ENCODE measurements around the gene SMIM45.

Gene SMIM45

GRCh38 chr22:41911001-41911611 lies 40.8 kb upstream of the SMIM45 start:
- H3K36me3 Mint-ChIP-seq (ENCODE audit: low read depth): peaks cover 3% of the 10 kb centered on the region
- no peaks in the 10 kb centered on the region for H3K9me3 Mint-ChIP-seq
- no peak overlapping the region for H3K27ac Mint-ChIP-seq
- DNase-seq: no peak
- H3K27me3 Mint-ChIP-seq (ENCODE audit: low read depth): peaks cover 40% of the 10 kb centered on the region
- peaks cover 24% of the 10 kb centered on the region for H3K4me1 Mint-ChIP-seq (ENCODE audit: low read depth)
- peak overlapping the region; percentile 29 for H3K4me3 Mint-ChIP-seq
- intact Hi-C loops (cut with micrococcal nuclease): no loop called here
- CTCF ChIA-PET: interaction anchor here (1.6 kb wide), 1 partner anchor 15 kb away, joined by 6 read pairs; no protein-coding TSS in a partner anchor

- H3K4me3 Mint-ChIP-seq: no peak overlapping the region
Observed at GRCh38 chr22:41912338-41913039, 39.5 kb upstream of the SMIM45 start.

GRCh38 chr22:41913040-41913719 lies 38.8 kb upstream of the SMIM45 start:
- CTCF ChIA-PET: interaction anchor here (0.6 kb wide), 1 partner anchor 561 kb away, joined by 3 read pairs; no protein-coding TSS in a partner anchor
- Mint-ChIP-seq H3K4me1 (ENCODE audit: low read depth) (peaks cover 27% of the 10 kb centered on the region), H3K4me3 (peak overlapping the region; percentile 45), H3K27me3 (ENCODE audit: low read depth) (peaks cover 49% of the 10 kb centered on the region), H3K9me3 (no peaks in the 10 kb centered on the region), H3K27ac (no peak overlapping the region), H3K36me3 (ENCODE audit: low read depth) (no peaks in the 10 kb centered on the region)
- intact Hi-C loops (cut with micrococcal nuclease): no loop called here
- DNase-seq: no peak

More at GRCh38 chr22:41912338-41913039, 39.5 kb upstream of the SMIM45 start:
- H3K4me1 Mint-ChIP-seq (ENCODE audit: low read depth): peaks cover 24% of the 10 kb centered on the region
- H3K27me3 Mint-ChIP-seq (ENCODE audit: low read depth): peaks cover 49% of the 10 kb centered on the region
- DNase-seq: no peak
- intact Hi-C loops (cut with micrococcal nuclease): no loop called here
- CTCF ChIA-PET: interaction anchor here (1.6 kb wide), 1 partner anchor 13 kb away, joined by 6 read pairs; no protein-coding TSS in a partner anchor
- H3K9me3 Mint-ChIP-seq: no peaks in the 10 kb centered on the region
- H3K36me3 Mint-ChIP-seq (ENCODE audit: low read depth): peaks cover 2% of the 10 kb centered on the region
- no peak overlapping the region for H3K27ac Mint-ChIP-seq

GRCh38 chr22:41913842-41914534 lies 38.0 kb upstream of the SMIM45 start:
- intact Hi-C loops (cut with micrococcal nuclease): no loop called here
- Mint-ChIP-seq H3K36me3 (ENCODE audit: low read depth) (no peaks in the 10 kb centered on the region), H3K27ac (no peak overlapping the region), H3K27me3 (ENCODE audit: low read depth) (peaks cover 51% of the 10 kb centered on the region), H3K4me3 (peak overlapping the region; percentile 29), H3K4me1 (ENCODE audit: low read depth) (peaks cover 24% of the 10 kb centered on the region), H3K9me3 (no peaks in the 10 kb centered on the region)
- DNase-seq: no peak
- CTCF ChIA-PET: interaction anchor here (0.6 kb wide), 1 partner anchor 560 kb away, joined by 3 read pairs; no protein-coding TSS in a partner anchor

- Mint-ChIP-seq H3K27ac (no peak overlapping the region), H3K9me3 (no peaks in the 10 kb centered on the region), H3K27me3 (ENCODE audit: low read depth) (peaks cover 47% of the 10 kb centered on the region), H3K4me3 (no peak overlapping the region), H3K4me1 (ENCODE audit: low read depth) (peaks cover 26% of the 10 kb centered on the region), H3K36me3 (ENCODE audit: low read depth) (no peaks in the 10 kb centered on the region)
- CTCF ChIA-PET: no interaction called here
- DNase-seq: no peak
- intact Hi-C loops (cut with micrococcal nuclease): no loop called here
Observed at GRCh38 chr22:41914611-41915034, 37.3 kb upstream of the SMIM45 start.

- Mint-ChIP-seq H3K9me3 (no peaks in the 10 kb centered on the region), H3K27ac (no peak within 1 kb of the TSS), H3K4me3 (peak within 1 kb of the TSS; percentile 29), H3K27me3 (ENCODE audit: low read depth) (peaks cover 47% of the 10 kb centered on the region), H3K36me3 (ENCODE audit: low read depth) (no peaks in the 10 kb centered on the region), H3K4me1 (ENCODE audit: low read depth) (peaks cover 26% of the 10 kb centered on the region)
- intact Hi-C loops (cut with micrococcal nuclease): no loop called here
- CTCF ChIA-PET: interaction anchor here (0.9 kb wide), 1 partner anchor 10 kb away, joined by 3 read pairs; no protein-coding TSS in a partner anchor
- peak; percentile 73 for DNase-seq
Observed at GRCh38 chr22:41915035-41915785, 36.7 kb upstream of the SMIM45 start, which contains the start of gene SHISA8. Gene SHISA8, minus strand, starts transcription at chr22:41915074. Its CDS starts 407 bp downstream, at chr22:41914667.

GRCh38 chr22:41915786-41916493 lies 36.0 kb upstream of the SMIM45 start:
- intact Hi-C loops (cut with micrococcal nuclease): no loop called here
- peak overlapping the region; percentile 29 for H3K4me3 Mint-ChIP-seq

GRCh38 chr22:41916745-41917358 lies 35.1 kb upstream of the SMIM45 start:
- Mint-ChIP-seq H3K4me3 (no peak overlapping the region), H3K27ac (no peak overlapping the region), H3K4me1 (ENCODE audit: low read depth) (peaks cover 21% of the 10 kb centered on the region), H3K36me3 (ENCODE audit: low read depth) (no peaks in the 10 kb centered on the region), H3K27me3 (ENCODE audit: low read depth) (peaks cover 38% of the 10 kb centered on the region), H3K9me3 (no peaks in the 10 kb centered on the region)
- CTCF ChIA-PET: interaction anchor here (0.7 to 1.5 kb wide), 4 partner anchors 9 to 219 kb away, joined by 3 to 4 read pairs (median 4); no protein-coding TSS in a partner anchor
- DNase-seq: no peak
- intact Hi-C loops (cut with micrococcal nuclease): no loop called here

More at GRCh38 chr22:41915786-41916493, 36.0 kb upstream of the SMIM45 start:
- Mint-ChIP-seq H3K4me1 (ENCODE audit: low read depth) (peaks cover 26% of the 10 kb centered on the region), H3K36me3 (ENCODE audit: low read depth) (no peaks in the 10 kb centered on the region), H3K27ac (no peak overlapping the region), H3K27me3 (ENCODE audit: low read depth) (peaks cover 45% of the 10 kb centered on the region), H3K9me3 (no peaks in the 10 kb centered on the region)
- DNase-seq: no peak
- CTCF ChIA-PET: interaction anchor here (0.7 to 1.0 kb wide), 3 partner anchors 10 to 218 kb away, joined by 3 to 4 read pairs (median 3); no protein-coding TSS in a partner anchor

GRCh38 chr22:41917375-41917902 lies 34.5 kb upstream of the SMIM45 start:
- peaks cover 32% of the 10 kb centered on the region for H3K27me3 Mint-ChIP-seq (ENCODE audit: low read depth)
- CTCF ChIA-PET: interaction anchor here (1.0 to 1.5 kb wide), 3 partner anchors 8 to 220 kb away, joined by 3 to 4 read pairs (median 4); no protein-coding TSS in a partner anchor
- H3K36me3 Mint-ChIP-seq (ENCODE audit: low read depth): no peaks in the 10 kb centered on the region

More at GRCh38 chr22:41917375-41917902, 34.5 kb upstream of the SMIM45 start:
- Mint-ChIP-seq H3K4me3 (no peak overlapping the region), H3K4me1 (ENCODE audit: low read depth) (peaks cover 21% of the 10 kb centered on the region), H3K27ac (no peak overlapping the region), H3K9me3 (no peaks in the 10 kb centered on the region)
- intact Hi-C loops (cut with micrococcal nuclease): no loop called here
- no peak for DNase-seq
